Measurements from ENCODE around the gene NIPBL.
"Not testable (repeated sequence)": the region's sequence is repeated elsewhere in the genome, so short reads cannot be mapped to it uniquely, and the experiment has no call there.

The NIPBL gene

GRCh38 chr5:36848545-36848944 lies 28.0 kb upstream of the NIPBL start:
- H2AK5ac ChIP-seq (ENCODE audit: low read depth, low read length); H3K27me3 ChIP-seq (ENCODE audit: control insufficient read depth in 3 of 3, insufficient read depth in 3 of 3, low read depth in 1 of 3, low read length in 3 of 3); H2BK12ac ChIP-seq (ENCODE audit: low read length); DNase-seq (ENCODE audit: low spot score); H3K4ac ChIP-seq (ENCODE audit: low read length); H3K4me1 ChIP-seq (ENCODE audit: control insufficient read depth in 2 of 2, insufficient read depth in 1 of 2, low read depth in 1 of 2, low read length in 2 of 2); H2AFZ ChIP-seq (ENCODE audit: low read length); H3K4me3 ChIP-seq (ENCODE audit: low read length in 2 of 2); H3K23ac ChIP-seq (ENCODE audit: low read depth, low read length, poor library complexity); H3K9me3 ChIP-seq (replicated peaks in 1 of 2; ENCODE audit: control insufficient read depth in 2 of 2, insufficient read depth in 1 of 2, low read depth in 1 of 2, low read length in 2 of 2); H4K91ac ChIP-seq (ENCODE audit: low read depth, low read length, poor library complexity); H3K36me3 ChIP-seq (replicated peaks in 1 of 2; ENCODE audit: control insufficient read depth in 2 of 2, insufficient read depth in 2 of 2, low read length in 2 of 2); H3K27ac ChIP-seq (replicated peaks; ENCODE audit: low read length); H2BK120ac ChIP-seq (ENCODE audit: low read depth, low read length); H3K9ac ChIP-seq (ENCODE audit: low read depth, low read length, poor library complexity); H2BK15ac ChIP-seq (ENCODE audit: low read length); H3K79me1 ChIP-seq (ENCODE audit: low read depth, low read length); H3K18ac ChIP-seq (ENCODE audit: low read length); H4K8ac ChIP-seq (ENCODE audit: low read depth, low read length); H3K4me2 ChIP-seq (ENCODE audit: insufficient read depth, low read length, poor library complexity, severe bottlenecking); H3K14ac ChIP-seq (ENCODE audit: low read length); H2BK5ac ChIP-seq (ENCODE audit: low read length): not testable (repeated sequence)
- WGBS, 2 donors (ENCODE audit: extremely low coverage in 2 of 2, insufficient read length in 2 of 2, insufficient replicate concordance in 1 of 2): no CpG with 5 or more reads among the region's 3 CpGs

GRCh38 chr5:36852903-36853302 lies 23.7 kb upstream of the NIPBL start:
- no CpG with 5 or more reads among the region's 6 CpGs for whole genome bisulfite sequencing, 2 donors (ENCODE audit: extremely low coverage in 2 of 2, insufficient read length in 2 of 2, insufficient replicate concordance in 1 of 2)
- not testable (repeated sequence) for H2AFZ ChIP-seq (ENCODE audit: low read length); H3K4me1 ChIP-seq (ENCODE audit: control insufficient read depth in 2 of 2, insufficient read depth in 1 of 2, low read depth in 1 of 2, low read length in 2 of 2); H2BK15ac ChIP-seq (ENCODE audit: low read length); H3K4me2 ChIP-seq (ENCODE audit: insufficient read depth, low read length, poor library complexity, severe bottlenecking); H3K18ac ChIP-seq (ENCODE audit: low read length); H3K27ac ChIP-seq (replicated peaks; ENCODE audit: low read length); H3K27me3 ChIP-seq (ENCODE audit: control insufficient read depth in 3 of 3, insufficient read depth in 3 of 3, low read depth in 1 of 3, low read length in 3 of 3); H2BK12ac ChIP-seq (ENCODE audit: low read length); H3K79me1 ChIP-seq (ENCODE audit: low read depth, low read length); H4K8ac ChIP-seq (ENCODE audit: low read depth, low read length); H3K4me3 ChIP-seq (ENCODE audit: low read length in 2 of 2); H3K9ac ChIP-seq (ENCODE audit: low read depth, low read length, poor library complexity); H2BK120ac ChIP-seq (ENCODE audit: low read depth, low read length); H3K9me3 ChIP-seq (replicated peaks in 1 of 2; ENCODE audit: control insufficient read depth in 2 of 2, insufficient read depth in 1 of 2, low read depth in 1 of 2, low read length in 2 of 2); DNase-seq (ENCODE audit: low spot score); H2BK5ac ChIP-seq (ENCODE audit: low read length); H3K36me3 ChIP-seq (replicated peaks in 1 of 2; ENCODE audit: control insufficient read depth in 2 of 2, insufficient read depth in 2 of 2, low read length in 2 of 2); H2AK5ac ChIP-seq (ENCODE audit: low read depth, low read length); H3K14ac ChIP-seq (ENCODE audit: low read length); H3K23ac ChIP-seq (ENCODE audit: low read depth, low read length, poor library complexity); H3K4ac ChIP-seq (ENCODE audit: low read length); H4K91ac ChIP-seq (ENCODE audit: low read depth, low read length, poor library complexity)

GRCh38 chr5:36854402-36855140 lies 22.0 kb upstream of the NIPBL start:
- H2BK12ac ChIP-seq (ENCODE audit: low read length): no peak overlapping the region
- no peak overlapping the region for H2BK120ac ChIP-seq (ENCODE audit: low read depth, low read length)
- no peak overlapping the region for H2BK15ac ChIP-seq (ENCODE audit: low read length)
- no peaks in the 10 kb centered on the region for H3K79me1 ChIP-seq (ENCODE audit: low read depth, low read length)
- H3K27me3 ChIP-seq (ENCODE audit: control insufficient read depth in 3 of 3, insufficient read depth in 3 of 3, low read depth in 1 of 3, low read length in 3 of 3): no peaks in the 10 kb centered on the region
- no CpG with 5 or more reads among the region's 16 CpGs for WGBS, 2 donors (ENCODE audit: extremely low coverage in 2 of 2, insufficient read length in 2 of 2, insufficient replicate concordance in 1 of 2)
- H3K14ac ChIP-seq (ENCODE audit: low read length): no peak overlapping the region
- H4K8ac ChIP-seq (ENCODE audit: low read depth, low read length): no peak overlapping the region
- no peak overlapping the region for H2AK5ac ChIP-seq (ENCODE audit: low read depth, low read length)
- H3K9me3 ChIP-seq (replicated peaks in 1 of 2; ENCODE audit: control insufficient read depth in 2 of 2, insufficient read depth in 1 of 2, low read depth in 1 of 2, low read length in 2 of 2): peaks cover 0 to 1% of the 10 kb centered on the region in 2 donors
- no peaks in the 10 kb centered on the region for H3K36me3 ChIP-seq (replicated peaks in 1 of 2; ENCODE audit: control insufficient read depth in 2 of 2, insufficient read depth in 2 of 2, low read length in 2 of 2)
- H4K91ac ChIP-seq (ENCODE audit: low read depth, low read length, poor library complexity): no peak overlapping the region
- no peak overlapping the region for H3K23ac ChIP-seq (ENCODE audit: low read depth, low read length, poor library complexity)
- no peak overlapping the region for H3K9ac ChIP-seq (ENCODE audit: low read depth, low read length, poor library complexity)
- no peak overlapping the region for H3K4me2 ChIP-seq (ENCODE audit: insufficient read depth, low read length, poor library complexity, severe bottlenecking)
- H2AFZ ChIP-seq (ENCODE audit: low read length): no peak overlapping the region
- no peak overlapping the region for H3K27ac ChIP-seq (replicated peaks; ENCODE audit: low read length)
- H3K4me3 ChIP-seq (ENCODE audit: low read length in 2 of 2): no peak overlapping the region
- no peaks in the 10 kb centered on the region for H3K4me1 ChIP-seq (ENCODE audit: control insufficient read depth in 2 of 2, insufficient read depth in 1 of 2, low read depth in 1 of 2, low read length in 2 of 2)
- DNase-seq (ENCODE audit: low spot score): no peak
- H2BK5ac ChIP-seq (ENCODE audit: low read length): no peak overlapping the region
- no peak overlapping the region for H3K18ac ChIP-seq (ENCODE audit: low read length)
- H3K4ac ChIP-seq (ENCODE audit: low read length): no peak overlapping the region

GRCh38 chr5:36855141-36855495 lies 21.5 kb upstream of the NIPBL start:
- Histone ChIP-seq H2AK5ac (ENCODE audit: low read depth, low read length) (no peak overlapping the region), H4K91ac (ENCODE audit: low read depth, low read length, poor library complexity) (no peak overlapping the region), H3K27me3 (ENCODE audit: control insufficient read depth in 3 of 3, insufficient read depth in 3 of 3, low read depth in 1 of 3, low read length in 3 of 3) (no peaks in the 10 kb centered on the region), H3K9ac (ENCODE audit: low read depth, low read length, poor library complexity) (no peak overlapping the region), H3K4me3 (ENCODE audit: low read length in 2 of 2) (no peak overlapping the region), H3K79me1 (ENCODE audit: low read depth, low read length) (no peaks in the 10 kb centered on the region), H3K18ac (ENCODE audit: low read length) (no peak overlapping the region), H3K4ac (ENCODE audit: low read length) (no peak overlapping the region), H4K8ac (ENCODE audit: low read depth, low read length) (no peak overlapping the region), H3K4me2 (ENCODE audit: insufficient read depth, low read length, poor library complexity, severe bottlenecking) (no peak overlapping the region), H3K36me3 (replicated peaks in 1 of 2; ENCODE audit: control insufficient read depth in 2 of 2, insufficient read depth in 2 of 2, low read length in 2 of 2) (no peaks in the 10 kb centered on the region), H3K23ac (ENCODE audit: low read depth, low read length, poor library complexity) (no peak overlapping the region), H2BK15ac (ENCODE audit: low read length) (no peak overlapping the region), H2AFZ (ENCODE audit: low read length) (no peak overlapping the region), H3K4me1 (ENCODE audit: control insufficient read depth in 2 of 2, insufficient read depth in 1 of 2, low read depth in 1 of 2, low read length in 2 of 2) (no peaks in the 10 kb centered on the region), H2BK12ac (ENCODE audit: low read length) (no peak overlapping the region), H3K27ac (replicated peaks; ENCODE audit: low read length) (no peak overlapping the region), H3K14ac (ENCODE audit: low read length) (no peak overlapping the region), H2BK5ac (ENCODE audit: low read length) (no peak overlapping the region), H3K9me3 (replicated peaks in 1 of 2; ENCODE audit: control insufficient read depth in 2 of 2, insufficient read depth in 1 of 2, low read depth in 1 of 2, low read length in 2 of 2) (peaks cover 0 to 1% of the 10 kb centered on the region in 2 donors), H2BK120ac (ENCODE audit: low read depth, low read length) (no peak overlapping the region)
- DNase-seq (ENCODE audit: low spot score): no peak
- WGBS, 2 donors (ENCODE audit: extremely low coverage in 2 of 2, insufficient read length in 2 of 2, insufficient replicate concordance in 1 of 2): no CpG with 5 or more reads among the region's 10 CpGs
